Gastroesophageal sphincter (tissue), 3 donors: ENCODE data around the gene PRDM2.

Source experiments
- CTCF ChIP-seq, 4 experiments: fragments of 200-600 bp in 2 of 4; fragments of 450-650 bp in 2 of 4; sonication (generic) in 1 of 4; IDR thresholded peaks; one replicate each; pipeline ENCODE4 v1.5.1; 2017 to 2019; ENCODE audit warnings: antibody characterized with exemption in 4 of 4, mild to moderate bottlenecking in 2 of 4, moderate library complexity in 2 of 4
- EP300 ChIP-seq: sonication (generic); formaldehyde crosslinking; IDR thresholded peaks from one replicate; pipeline ENCODE4 v1.6.1; 2017; ENCODE audit warnings: antibody characterized with exemption, mild to moderate bottlenecking
- POLR2A ChIP-seq, 2 donors: fragments of 450-650 bp; IDR thresholded peaks; one replicate each; pipeline ENCODE4 v1.6.1; 2017; ENCODE audit warnings: antibody characterized with exemption in 2 of 2, mild to moderate bottlenecking in 2 of 2, moderate library complexity in 1 of 2
- POLR2AphosphoS5 ChIP-seq: sonication (generic); formaldehyde crosslinking; IDR thresholded peaks from one replicate; pipeline ENCODE4 v1.6.1; 2017; ENCODE audit warnings: antibody characterized with exemption

GRCh38 chr1:13817906-13818305 is 117.9 kb downstream of the PRDM2 start:
- TF ChIP-seq CTCF (IDR thresholded peaks at IDR 0.05) (no peak), POLR2A (IDR thresholded peaks at IDR 0.05) (no peak), POLR2AphosphoS5 (no peak), EP300 (no peak)
